SK-N-MC (cell line): ENCODE results near the gene DPF3.

Source experiments
- EZH2 ChIP-seq: fragments of 200-600 bp; sonication (generic); IDR thresholded peaks from one replicate; pipeline ENCODE4 v1.6.1; 2017; ENCODE audit warnings: antibody characterized with exemption
- FOXP2 ChIP-seq: optimal IDR thresholded peaks from 2 replicates; pipeline ENCODE3; 2011; ENCODE audit warnings: mild to moderate bottlenecking, moderate library complexity; ENCODE audit not compliant: insufficient read depth; ENCODE audit errors: extremely low read length, control extremely low read depth
- POLR2AphosphoS5 ChIP-seq: IDR thresholded peaks from 2 replicates; pipeline ENCODE4 v1.6.1; 2012; ENCODE audit warnings: mild to moderate bottlenecking, low read depth, low read length, borderline replicate concordance

DNA sequence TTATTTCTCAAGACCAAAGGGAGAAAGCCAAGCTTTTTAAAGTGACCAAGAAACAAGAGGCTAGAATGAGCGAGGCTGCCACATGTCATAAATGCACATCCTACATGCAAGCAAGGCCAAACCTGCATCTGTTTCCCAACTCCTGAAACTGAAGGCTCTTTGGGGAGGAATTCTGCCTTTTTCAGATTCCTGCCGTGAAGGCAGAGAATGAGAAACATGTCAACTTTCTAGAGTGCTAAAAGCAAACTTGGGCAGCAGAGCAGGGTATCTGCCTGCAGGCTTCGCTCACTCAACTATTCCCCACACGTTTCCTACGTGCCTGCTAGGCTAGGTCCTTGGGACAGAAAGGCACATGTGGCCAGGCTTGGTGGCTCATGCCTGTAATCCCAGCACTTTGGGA lies 15.2 kb downstream of the DPF3 start:
- TF ChIP-seq POLR2AphosphoS5 (no peak), EZH2 (no peak), FOXP2 (no peak)
